ENCODE measurements around the gene DNAJB13. TPM values are rescaled to one million over a fixed set of nuclear protein-coding genes. Genes with fewer than 3 reads are reported as not detected.

Gene DNAJB13
- total RNA-seq, 1 experiment from 2014 or later: 0.24 TPM

GRCh38 chr11:73975479-73975757 is 24.6 kb downstream of the DNAJB13 start:
- H3K36me3 Mint-ChIP-seq: peaks cover 60% of the 10 kb centered on the region
- DNase-seq (ENCODE audit: low spot score): no peak
- H3K9me3 Mint-ChIP-seq: no peaks in the 10 kb centered on the region
- ATAC-seq: no peak
- H3K27ac Mint-ChIP-seq: no peak overlapping the region
- H3K4me1 Mint-ChIP-seq: peaks cover 8% of the 10 kb centered on the region
- TF ChIP-seq CBFB (CRISPR knock-in tag; IDR thresholded peaks at IDR 0.05; ENCODE audit: low read depth): no peak
- TF ChIP-seq CREM (CRISPR knock-in tag; IDR thresholded peaks at IDR 0.05): no peak
- no peak for TF ChIP-seq IRF2 (CRISPR knock-in tag; IDR thresholded peaks at IDR 0.05; ENCODE audit: borderline replicate concordance, low read depth)
- no peak for TF ChIP-seq NR2C2 (CRISPR knock-in tag; IDR thresholded peaks at IDR 0.05)
- no peak for TF ChIP-seq HMGXB4 (CRISPR knock-in tag; IDR thresholded peaks at IDR 0.05)
- TF ChIP-seq ATF3 (CRISPR knock-in tag; conservative IDR thresholded peaks at IDR 0.05): no peak
- H3K4me3 Mint-ChIP-seq: no peak overlapping the region
- CTCF ChIA-PET: no interaction called here
- H3K27me3 Mint-ChIP-seq (ENCODE audit: low read depth): no peaks in the 10 kb centered on the region; the same call in 1 of the 2 replicates
- POLR2A ChIA-PET: no interaction called here

GRCh38 chr11:73976451-73977151 is 25.8 kb downstream of the DNAJB13 start:
- H3K9me3 Mint-ChIP-seq: no peaks in the 10 kb centered on the region
- DNase-seq (ENCODE audit: low spot score): no peak
- CTCF ChIA-PET: no interaction called here
- H3K4me1 Mint-ChIP-seq: peaks cover 19% of the 10 kb centered on the region
- POLR2A ChIA-PET: no interaction called here
- no peak for ATAC-seq
- peaks cover 67% of the 10 kb centered on the region for H3K36me3 Mint-ChIP-seq
- no peak for TF ChIP-seq TEAD4 (CRISPR knock-in tag; IDR thresholded peaks at IDR 0.05)
- H3K27me3 Mint-ChIP-seq (ENCODE audit: low read depth): no peaks in the 10 kb centered on the region
- H3K27ac Mint-ChIP-seq: no peak overlapping the region
- no peak overlapping the region for H3K4me3 Mint-ChIP-seq

- CTCF ChIA-PET: no interaction called here
- no peak overlapping the region for H3K27ac Mint-ChIP-seq
- no peak overlapping the region for H3K4me3 Mint-ChIP-seq
- H3K27me3 Mint-ChIP-seq (ENCODE audit: low read depth): no peaks in the 10 kb centered on the region
- ATAC-seq (no peak), DNase-seq (ENCODE audit: low spot score) (no peak)
- POLR2A ChIA-PET: no interaction called here
- peaks cover 24% of the 10 kb centered on the region for H3K4me1 Mint-ChIP-seq
- TF ChIP-seq FOXP1 (CRISPR knock-in tag; IDR thresholded peaks at IDR 0.05; ENCODE audit: borderline replicate concordance): no peak
- TF ChIP-seq NR1H2 (CRISPR knock-in tag; IDR thresholded peaks at IDR 0.05): no peak
- no peak for TF ChIP-seq ETV6 (CRISPR knock-in tag; IDR thresholded peaks at IDR 0.05)
- TF ChIP-seq GTF2I (CRISPR knock-in tag; conservative IDR thresholded peaks at IDR 0.05): no peak
- no peak for TF ChIP-seq NR2C2 (CRISPR knock-in tag; IDR thresholded peaks at IDR 0.05)
- TF ChIP-seq ATF2 (CRISPR knock-in tag; IDR thresholded peaks at IDR 0.05; ENCODE audit: borderline replicate concordance, low read depth): no peak
- no peak for TF ChIP-seq AFF4 (CRISPR knock-in tag; IDR thresholded peaks at IDR 0.05; ENCODE audit: borderline replicate concordance)
- no peak for TF ChIP-seq GRHL2 (CRISPR knock-in tag; IDR thresholded peaks at IDR 0.05; ENCODE audit: insufficient replicate concordance, severe bottlenecking)
- TF ChIP-seq ZNF281 (CRISPR knock-in tag; IDR thresholded peaks at IDR 0.05): no peak
- no peak for TF ChIP-seq EMX1 (CRISPR knock-in tag; IDR thresholded peaks at IDR 0.05)
- TF ChIP-seq PRRX2 (CRISPR knock-in tag; IDR thresholded peaks at IDR 0.05): no peak
- H3K36me3 Mint-ChIP-seq: peaks cover 67% of the 10 kb centered on the region
- no peaks in the 10 kb centered on the region for H3K9me3 Mint-ChIP-seq
These were observed 27.2 kb downstream of the DNAJB13 start for GRCh38 chr11:73977856-73978519.

Measured in WTC11 (cell line).